CD4-positive, CD25-positive, alpha-beta regulatory T cell (primary cell): ENCODE results near the gene TPSG1. TPM values are rescaled to one million over a fixed set of nuclear protein-coding genes. Genes with fewer than 3 reads are reported as not detected.

Source experiments
- ATAC-seq, 2 donors: fragments of 150-1000 bp; cut with Tn5 transposase; one replicate each; pipeline ENCODE4 v1.10.0; 2021; ENCODE audit warnings: low read depth in 2 of 2, moderate number of reproducible peaks in 2 of 2, moderate library complexity in 1 of 2
- DNase-seq, 3 donors: peaks; one replicate each; pipeline versions ENCODE4 v3.0.0 to v3.0.0-alpha.2; 2012 to 2022; ENCODE audit warnings: mixed read lengths in 1 of 3
- H3K27ac ChIP-seq: one replicate; pipeline ENCODE4 v1.7.0; 2013; ENCODE audit warnings: mild to moderate bottlenecking, low read length; ENCODE audit not compliant: insufficient read depth, poor library complexity, severe bottlenecking
- H3K27me3 ChIP-seq: one replicate; pipeline ENCODE4 v1.7.0; 2013; ENCODE audit warnings: low read length; ENCODE audit not compliant: control insufficient read depth, insufficient read depth
- H3K36me3 ChIP-seq: one replicate; pipeline ENCODE4 v1.7.0; 2013; ENCODE audit warnings: mild to moderate bottlenecking, low read length, moderate library complexity; ENCODE audit not compliant: control insufficient read depth, insufficient read depth
- H3K4me1 ChIP-seq: 2 replicates; pipeline ENCODE4 v1.7.0; 2013; ENCODE audit warnings: mild to moderate bottlenecking, low read length; ENCODE audit not compliant: insufficient read depth, control insufficient read depth, poor library complexity, severe bottlenecking
- H3K4me3 ChIP-seq: one replicate; pipeline ENCODE4 v1.7.0; 2013; ENCODE audit warnings: low read depth, mild to moderate bottlenecking, low read length, moderate library complexity
- H3K9me3 ChIP-seq, 2 experiments: 1 replicate in 1 of 2; 2 replicates in 1 of 2; pipeline ENCODE4 v1.7.0; 2013; ENCODE audit warnings: low read length in 2 of 2, mild to moderate bottlenecking in 1 of 2, moderate library complexity in 1 of 2; ENCODE audit not compliant: control insufficient read depth in 2 of 2
- H3K27ac Mint-ChIP-seq, 3 donors: one replicate each; pipeline ENCODE4 v1.8.0; 2020 to 2022; ENCODE audit warnings: mild to moderate bottlenecking in 3 of 3, mixed read lengths in 3 of 3, moderate library complexity in 2 of 3
- H3K27me3 Mint-ChIP-seq: one replicate; pipeline ENCODE4 v1.8.0; 2022; ENCODE audit warnings: mild to moderate bottlenecking, mixed read lengths
- H3K36me3 Mint-ChIP-seq: one replicate; pipeline ENCODE4 v1.8.0; 2020; ENCODE audit warnings: mixed read lengths
- H3K4me1 Mint-ChIP-seq, 4 donors: one replicate each; pipeline ENCODE4 v1.8.0; 2020 to 2022; ENCODE audit warnings: mixed read lengths in 4 of 4, mild to moderate bottlenecking in 1 of 4
- H3K4me3 Mint-ChIP-seq, 4 donors: one replicate each; pipeline ENCODE4 v1.8.0; 2020 to 2022; ENCODE audit warnings: mild to moderate bottlenecking in 4 of 4, mixed read lengths in 4 of 4, moderate library complexity in 3 of 4
- H3K9me3 Mint-ChIP-seq, 7 donors: one replicate each; pipeline ENCODE4 v1.8.0; 2020 to 2022; ENCODE audit warnings: mixed read lengths in 7 of 7, mild to moderate bottlenecking in 3 of 7, moderate library complexity in 2 of 7
- polyA plus RNA-seq, 4 donors: library from polyadenylated mRNA; unstranded; fragments of 300-500 nt; fragmentation: Illumina TruSeq; gene quantifications; one replicate each; pipeline ENCODE4 v1.2.3, GENCODE V29; 2021
- total RNA-seq: library from RNA; stranded (reverse); gene quantifications from one replicate; pipeline ENCODE4 v1.2.3, GENCODE V29; 2022

TPSG1 gene
- total and polyA plus RNA-seq, 5 donors from 2014 or later, result not detected

DNA sequence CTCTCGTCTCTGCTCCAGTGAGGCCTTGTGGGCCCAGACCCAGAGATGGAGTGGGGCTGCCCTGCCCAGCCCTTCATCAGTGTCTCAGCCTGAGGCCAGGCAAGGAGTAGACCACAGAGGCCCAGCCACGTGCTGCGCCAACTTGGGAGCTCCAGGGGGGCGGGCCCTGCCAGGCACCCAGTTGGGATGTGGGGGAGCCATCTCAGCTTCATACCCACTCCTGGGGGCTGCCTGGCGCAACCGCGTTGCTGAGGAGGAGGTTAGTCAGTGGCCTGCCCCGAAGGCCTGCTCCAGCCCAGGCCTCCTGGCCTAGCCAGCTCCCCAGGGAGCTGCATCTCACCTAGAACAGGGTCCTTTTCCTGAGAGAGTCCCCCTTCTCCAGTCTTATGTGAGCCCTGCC is 11.8 kb downstream of the TPSG1 start:
- H3K9me3 Mint-ChIP-seq, result peaks cover 0 to 1% (median 0%) of the 10 kb centered on the region in 7 donors
- ATAC-seq, result no peak

DNA sequence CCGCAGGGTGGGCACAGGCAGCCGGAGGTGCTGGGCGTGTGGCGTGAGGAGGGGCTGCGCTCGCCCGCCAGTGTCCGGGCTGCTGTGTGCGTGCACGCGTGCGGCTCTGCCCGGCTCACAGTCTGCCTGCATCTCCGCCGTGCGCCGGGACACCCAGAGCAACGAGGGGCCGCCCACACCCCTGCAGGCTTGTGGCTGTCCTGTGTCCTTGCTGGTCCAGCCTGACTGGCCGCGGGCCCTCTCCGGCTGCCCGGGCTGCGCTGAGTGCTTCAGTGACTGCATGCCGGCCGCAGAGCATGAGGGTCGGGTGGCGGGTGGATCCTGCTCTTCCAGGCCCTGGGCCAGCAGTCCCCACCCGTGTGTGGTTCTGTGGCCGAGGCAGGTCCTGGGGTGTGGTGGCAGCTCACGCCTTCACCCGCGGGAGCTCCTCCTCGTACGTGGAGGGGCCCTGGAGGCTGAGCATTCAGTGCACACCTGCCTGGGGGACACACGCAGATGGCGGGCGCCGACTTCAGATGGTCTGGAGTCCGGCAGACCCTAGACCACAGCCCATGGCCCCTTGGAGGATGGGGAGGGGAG is 12.4 kb downstream of the TPSG1 start:
- Histone ChIP-seq H3K9me3 (no peaks in the 10 kb centered on the region), H3K4me3 (no peak overlapping the region), H3K27me3 (no peaks in the 10 kb centered on the region), H3K36me3 (no peaks in the 10 kb centered on the region), H3K4me1 (no peaks in the 10 kb centered on the region), H3K27ac (no peak overlapping the region)
- no peak overlapping the region for H3K27ac Mint-ChIP-seq
- no peak overlapping the region for H3K4me3 Mint-ChIP-seq
- H3K27me3 Mint-ChIP-seq, result no peaks in the 10 kb centered on the region
- peaks cover 0 to 1% (median 0%) of the 10 kb centered on the region in 7 donors for H3K9me3 Mint-ChIP-seq
- H3K36me3 Mint-ChIP-seq, result no peaks in the 10 kb centered on the region
- ATAC-seq, result no peak
- DNase-seq, result no peak
- H3K4me1 Mint-ChIP-seq, result peaks cover 0 to 4% (median 0%) of the 10 kb centered on the region in 4 donors

More for the DNA sequence above, 11.8 kb downstream of the TPSG1 start:
- H3K4me1 ChIP-seq, result no peaks in the 10 kb centered on the region
- Mint-ChIP-seq H3K27me3 (no peaks in the 10 kb centered on the region), H3K4me3 (no peak overlapping the region), H3K36me3 (no peaks in the 10 kb centered on the region), H3K4me1 (peaks cover 0 to 2% (median 0%) of the 10 kb centered on the region in 4 donors), H3K27ac (no peak overlapping the region)
- no peaks in the 10 kb centered on the region for H3K27me3 ChIP-seq
- H3K4me3 ChIP-seq, result no peak overlapping the region
- H3K27ac ChIP-seq, result no peak overlapping the region
- no peak for DNase-seq
- H3K36me3 ChIP-seq, result no peaks in the 10 kb centered on the region
- no peaks in the 10 kb centered on the region for H3K9me3 ChIP-seq

DNA sequence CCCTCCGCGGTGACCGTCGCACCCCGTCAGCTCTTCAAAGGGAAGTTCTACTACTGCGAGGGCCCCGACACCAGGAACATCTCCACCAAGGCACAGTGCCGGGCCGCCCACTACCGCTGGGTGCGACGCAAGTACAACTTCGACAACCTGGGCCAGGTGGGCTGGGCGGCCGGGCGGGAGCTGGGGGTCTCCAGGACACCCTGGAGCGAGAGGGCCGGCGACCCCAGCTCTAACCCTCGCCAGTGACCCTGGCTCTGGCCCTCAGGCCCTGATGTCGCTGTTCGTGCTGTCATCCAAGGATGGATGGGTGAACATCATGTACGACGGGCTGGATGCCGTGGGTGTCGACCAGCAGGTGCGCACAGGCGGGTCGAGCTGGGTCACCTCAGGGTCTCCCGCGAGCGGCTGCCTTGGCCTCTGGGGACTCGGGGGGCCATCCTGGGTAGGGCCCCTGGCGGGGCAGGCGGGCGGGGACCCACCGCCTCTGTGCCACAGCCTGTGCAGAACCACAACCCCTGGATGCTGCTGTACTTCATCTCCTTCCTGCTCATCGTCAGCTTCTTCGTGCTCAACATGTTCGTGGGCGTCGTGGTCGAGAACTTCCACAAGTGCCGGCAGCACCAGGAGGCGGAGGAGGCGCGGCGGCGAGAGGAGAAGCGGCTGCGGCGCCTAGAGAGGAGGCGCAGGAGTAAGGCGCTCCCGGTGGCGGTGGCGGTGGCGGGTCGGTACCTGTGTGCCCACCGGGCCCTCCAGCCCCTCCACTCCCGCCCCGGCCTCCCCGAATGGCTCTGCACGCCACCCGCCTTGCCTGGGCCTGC is 13.4 kb downstream of the TPSG1 start:
- no peak for ATAC-seq

DNA sequence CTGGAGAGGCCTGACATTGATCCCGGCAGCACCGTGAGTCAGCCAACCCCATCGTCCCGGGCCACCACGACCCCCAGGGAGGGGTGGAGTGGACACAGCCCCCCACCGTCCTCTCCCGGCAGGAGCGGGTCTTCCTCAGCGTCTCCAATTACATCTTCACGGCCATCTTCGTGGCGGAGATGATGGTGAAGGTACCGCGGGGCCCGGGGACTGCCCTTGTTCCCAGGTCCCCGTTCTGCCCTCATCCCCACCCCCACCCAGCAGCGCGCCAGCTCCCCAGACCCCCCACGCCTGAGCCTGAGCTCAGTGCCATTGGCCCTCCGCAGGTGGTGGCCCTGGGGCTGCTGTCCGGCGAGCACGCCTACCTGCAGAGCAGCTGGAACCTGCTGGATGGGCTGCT is 14.6 kb downstream of the TPSG1 start:
- H3K27me3 ChIP-seq, result no peaks in the 10 kb centered on the region
- Mint-ChIP-seq H3K27ac (no peak overlapping the region), H3K4me1 (peaks cover 0 to 4% (median 0%) of the 10 kb centered on the region in 4 donors), H3K9me3 (peaks cover 0 to 1% (median 0%) of the 10 kb centered on the region in 7 donors), H3K27me3 (no peaks in the 10 kb centered on the region), H3K36me3 (no peaks in the 10 kb centered on the region), H3K4me3 (no peak overlapping the region)
- no peaks in the 10 kb centered on the region for H3K36me3 ChIP-seq
- no peaks in the 10 kb centered on the region for H3K9me3 ChIP-seq
- H3K27ac ChIP-seq, result no peak overlapping the region
- no peaks in the 10 kb centered on the region for H3K4me1 ChIP-seq
- ATAC-seq (no peak), DNase-seq (no peak)
- H3K4me3 ChIP-seq, result no peak overlapping the region

More for the DNA sequence above, 13.4 kb downstream of the TPSG1 start:
- H3K4me1 Mint-ChIP-seq, result peaks cover 0 to 4% (median 0%) of the 10 kb centered on the region in 4 donors
- H3K9me3 Mint-ChIP-seq, result peaks cover 0 to 1% (median 0%) of the 10 kb centered on the region in 7 donors
- Histone ChIP-seq H3K27ac (no peak overlapping the region), H3K4me3 (no peak overlapping the region), H3K36me3 (no peaks in the 10 kb centered on the region), H3K4me1 (no peaks in the 10 kb centered on the region), H3K9me3 (no peaks in the 10 kb centered on the region), H3K27me3 (no peaks in the 10 kb centered on the region)
- H3K27me3 Mint-ChIP-seq, result no peaks in the 10 kb centered on the region
- H3K4me3 Mint-ChIP-seq, result no peak overlapping the region
- no peak overlapping the region for H3K27ac Mint-ChIP-seq
- H3K36me3 Mint-ChIP-seq, result no peaks in the 10 kb centered on the region
- no peak for DNase-seq

DNA sequence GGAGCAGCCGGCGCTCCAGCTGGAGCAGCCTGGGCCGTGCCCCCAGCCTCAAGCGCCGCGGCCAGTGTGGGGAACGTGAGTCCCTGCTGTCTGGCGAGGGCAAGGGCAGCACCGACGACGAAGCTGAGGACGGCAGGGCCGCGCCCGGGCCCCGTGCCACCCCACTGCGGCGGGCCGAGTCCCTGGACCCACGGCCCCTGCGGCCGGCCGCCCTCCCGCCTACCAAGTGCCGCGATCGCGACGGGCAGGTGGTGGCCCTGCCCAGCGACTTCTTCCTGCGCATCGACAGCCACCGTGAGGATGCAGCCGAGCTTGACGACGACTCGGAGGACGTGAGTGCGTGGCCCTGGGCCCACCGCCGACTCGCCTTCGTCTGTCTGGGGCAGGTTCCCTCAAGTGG is 16.0 kb downstream of the TPSG1 start:
- H3K36me3 ChIP-seq, result no peaks in the 10 kb centered on the region
- H3K9me3 ChIP-seq, result no peaks in the 10 kb centered on the region
- H3K9me3 Mint-ChIP-seq, result no peaks in the 10 kb centered on the region
- no peaks in the 10 kb centered on the region for H3K27me3 Mint-ChIP-seq
- no peaks in the 10 kb centered on the region for H3K4me1 ChIP-seq
- H3K4me3 ChIP-seq, result no peak overlapping the region
- H3K27ac Mint-ChIP-seq, result no peak overlapping the region
- H3K4me1 Mint-ChIP-seq, result peaks cover 0 to 4% (median 0%) of the 10 kb centered on the region in 4 donors
- no peak overlapping the region for H3K27ac ChIP-seq
- DNase-seq, result no peak
- no peak overlapping the region for H3K4me3 Mint-ChIP-seq
- H3K27me3 ChIP-seq, result no peaks in the 10 kb centered on the region
- ATAC-seq, result no peak
- no peaks in the 10 kb centered on the region for H3K36me3 Mint-ChIP-seq

DNA sequence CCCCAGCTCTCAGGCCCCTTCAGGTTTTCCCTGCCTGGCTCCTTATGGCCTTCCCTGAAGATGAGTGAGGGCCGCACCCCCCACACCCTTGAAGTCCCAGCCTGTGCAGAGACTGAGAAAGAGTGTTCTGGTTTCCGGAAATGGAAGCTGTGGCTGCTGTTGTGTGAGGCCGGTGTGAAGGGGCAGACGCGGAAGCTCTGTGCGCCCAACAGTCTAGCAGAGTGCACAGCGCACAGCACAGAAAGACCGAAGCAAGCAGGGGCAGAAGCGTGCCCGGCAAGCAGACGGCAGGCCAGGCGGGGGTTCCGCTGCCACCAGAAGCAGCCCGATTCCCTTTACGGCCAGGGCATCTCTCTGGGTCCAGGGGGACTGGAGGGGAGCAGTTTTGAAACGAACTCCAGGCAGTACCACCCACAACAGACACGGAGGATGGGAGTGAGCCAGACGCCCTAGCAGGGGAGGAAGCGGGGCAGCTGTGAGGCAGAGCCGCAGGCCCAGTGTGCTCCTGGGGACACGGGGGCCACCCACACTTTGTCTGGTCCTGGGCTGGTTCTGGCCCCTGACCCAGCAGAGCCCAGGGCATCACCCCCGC is 16.7 kb downstream of the TPSG1 start:
- H3K27ac ChIP-seq, result no peak overlapping the region
- H3K4me1 Mint-ChIP-seq, result peaks cover 0 to 4% (median 0%) of the 10 kb centered on the region in 4 donors
- peak overlapping the region; percentile 23 to 67 (median 62) for H3K27ac Mint-ChIP-seq
- H3K4me1 ChIP-seq, result no peaks in the 10 kb centered on the region
- H3K4me3 Mint-ChIP-seq, result peak overlapping the region in 3 of 4 donors; percentile 50 to 79 (median 73)
- DNase-seq, result peak in 1 of 3 donors; percentile 48
- peak; percentile 40 to 53 for ATAC-seq
- H3K9me3 ChIP-seq, result no peaks in the 10 kb centered on the region
- no peaks in the 10 kb centered on the region for H3K27me3 Mint-ChIP-seq
- no peaks in the 10 kb centered on the region for H3K9me3 Mint-ChIP-seq
- H3K27me3 ChIP-seq, result no peaks in the 10 kb centered on the region
- no peaks in the 10 kb centered on the region for H3K36me3 Mint-ChIP-seq
- H3K36me3 ChIP-seq, result no peaks in the 10 kb centered on the region
- no peak overlapping the region for H3K4me3 ChIP-seq

DNA sequence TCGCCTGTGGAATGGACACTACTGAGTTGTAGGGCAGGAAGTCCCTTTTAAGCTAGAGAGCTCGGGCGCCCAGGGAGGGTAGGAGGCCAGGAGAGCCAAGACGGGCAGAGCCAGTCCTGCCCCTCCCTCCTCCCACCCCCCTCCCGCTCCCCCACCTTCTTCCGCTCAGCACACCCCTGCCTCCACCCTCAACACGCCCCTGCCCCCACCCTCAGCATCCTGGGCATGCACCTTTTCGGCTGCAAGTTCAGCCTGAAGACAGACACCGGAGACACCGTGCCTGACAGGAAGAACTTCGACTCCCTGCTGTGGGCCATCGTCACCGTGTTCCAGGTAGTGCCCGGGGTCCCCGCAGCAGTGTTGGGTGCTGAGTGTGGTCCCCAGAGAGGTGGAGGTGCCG is 18.3 kb downstream of the TPSG1 start:
- Mint-ChIP-seq H3K36me3 (no peaks in the 10 kb centered on the region), H3K27me3 (no peaks in the 10 kb centered on the region), H3K4me3 (peak overlapping the region in 1 of 4 donors; percentile 50), H3K27ac (no peak overlapping the region), H3K9me3 (no peaks in the 10 kb centered on the region), H3K4me1 (peaks cover 0 to 4% (median 0%) of the 10 kb centered on the region in 4 donors)
- Histone ChIP-seq H3K36me3 (no peaks in the 10 kb centered on the region), H3K27ac (no peak overlapping the region), H3K4me3 (no peak overlapping the region), H3K4me1 (no peaks in the 10 kb centered on the region), H3K9me3 (no peaks in the 10 kb centered on the region), H3K27me3 (no peaks in the 10 kb centered on the region)
- ATAC-seq (peak in 1 of 2 donors; percentile 35), DNase-seq (peak in 1 of 3 donors; percentile 54)
